BLaER1 (cell line): Measurements from ENCODE around the gene LYZL1.
"Not testable (repeated sequence)": the region's sequence is repeated elsewhere in the genome, so short reads cannot be mapped to it uniquely, and the experiment has no call there.

ENCODE experiments used
- H3K27ac ChIP-seq: shearing (Covaris generic); formaldehyde crosslinking; 2 replicates; pipeline ENCODE4 v1.8.1; 2022
- H3K27me3 ChIP-seq: shearing (Covaris generic); formaldehyde crosslinking; 2 replicates; pipeline ENCODE4 v1.8.1; 2022
- H3K36me3 ChIP-seq: shearing (Covaris generic); formaldehyde crosslinking; 2 replicates; pipeline ENCODE4 v1.8.1; 2022
- H3K4me1 ChIP-seq: shearing (Covaris generic); formaldehyde crosslinking; 2 replicates; pipeline ENCODE4 v1.8.1; 2022
- H3K4me2 ChIP-seq: shearing (Covaris generic); formaldehyde crosslinking; 2 replicates; pipeline ENCODE4 v1.8.1; 2022
- H3K4me3 ChIP-seq: shearing (Covaris generic); formaldehyde crosslinking; 2 replicates; pipeline ENCODE4 v1.8.1; 2022
- H3K9ac ChIP-seq: shearing (Covaris generic); formaldehyde crosslinking; 2 replicates; pipeline ENCODE4 v1.8.1; 2022
- H3K9me3 ChIP-seq: shearing (Covaris generic); formaldehyde crosslinking; 2 replicates; pipeline ENCODE4 v1.8.1; 2022
- H4K20me1 ChIP-seq: shearing (Covaris generic); formaldehyde crosslinking; 2 replicates; pipeline ENCODE4 v1.8.1; 2022
- Cebpa-rat ChIP-seq: shearing (Covaris generic); IDR thresholded peaks from 2 replicates; pipeline ENCODE4 v1.8.1; 2022

LYZL1 gene

DNA sequence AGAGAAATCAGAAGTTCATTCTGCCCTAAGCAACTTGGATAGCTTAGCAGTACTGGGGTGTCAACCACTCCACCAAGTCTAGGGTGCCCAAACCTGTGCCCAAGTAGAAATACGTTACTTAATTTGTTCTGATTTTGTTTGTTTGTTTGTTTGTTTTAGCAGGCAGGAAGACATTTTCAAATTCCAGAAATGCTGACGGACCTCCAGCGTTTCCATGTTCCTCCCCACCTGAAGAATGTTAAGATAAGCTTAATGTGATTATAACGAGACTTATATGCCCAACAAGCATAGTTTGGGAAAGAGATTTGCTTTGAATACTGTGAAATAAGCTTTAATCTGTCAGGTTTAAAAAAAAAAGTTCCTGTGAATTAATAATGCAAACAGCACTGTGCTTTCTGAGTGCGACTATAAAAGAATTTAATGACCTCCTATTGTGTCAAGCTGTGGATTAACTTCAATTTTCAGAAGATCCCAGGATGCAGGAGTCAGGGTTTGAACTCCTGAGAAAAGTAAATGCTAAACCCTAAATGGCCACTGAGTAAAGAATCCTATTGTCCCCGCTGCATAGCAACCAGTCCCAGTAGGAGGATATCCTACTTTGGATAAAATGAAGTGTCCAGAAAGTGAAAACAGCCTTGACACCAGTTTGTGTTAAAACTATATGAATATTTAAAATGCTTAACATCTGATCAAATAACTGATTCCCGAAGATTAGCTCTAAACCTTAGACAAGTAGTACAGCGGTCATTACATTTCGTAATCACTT lies 56.5 kb downstream of the LYZL1 start:
- Histone ChIP-seq H3K4me3 (no peak overlapping the region), H3K4me2 (no peak overlapping the region), H3K27me3 (no peaks in the 10 kb centered on the region), H4K20me1 (no peaks in the 10 kb centered on the region), H3K9me3 (peaks cover 24% of the 10 kb centered on the region), H3K9ac (no peak overlapping the region), H3K36me3 (no peaks in the 10 kb centered on the region), H3K27ac (no peak overlapping the region), H3K4me1 (peaks cover 11% of the 10 kb centered on the region)
- no peak for TF ChIP-seq Cebpa-rat

DNA sequence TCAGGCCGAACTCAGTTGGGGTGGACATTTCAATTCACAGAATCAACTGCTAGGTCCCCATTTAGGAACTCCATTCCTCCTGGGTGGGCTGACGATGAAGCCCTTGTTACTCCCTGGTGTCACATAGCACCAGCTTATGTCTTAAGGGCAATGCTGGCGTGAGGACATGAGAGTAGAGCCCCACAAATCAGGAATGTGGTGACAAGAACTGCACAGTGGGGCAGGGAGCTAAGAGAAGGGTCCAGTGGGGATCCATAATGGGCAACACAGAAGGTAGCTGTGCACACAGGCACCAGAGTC lies 57.0 kb downstream of the LYZL1 start:
- Histone ChIP-seq H4K20me1 (no peaks in the 10 kb centered on the region), H3K9ac (no peak overlapping the region), H3K27ac (no peak overlapping the region), H3K27me3 (no peaks in the 10 kb centered on the region), H3K36me3 (no peaks in the 10 kb centered on the region), H3K4me1 (peaks cover 11% of the 10 kb centered on the region), H3K4me2 (no peak overlapping the region), H3K4me3 (no peak overlapping the region), H3K9me3 (peaks cover 23% of the 10 kb centered on the region)
- TF ChIP-seq Cebpa-rat, result no peak

DNA sequence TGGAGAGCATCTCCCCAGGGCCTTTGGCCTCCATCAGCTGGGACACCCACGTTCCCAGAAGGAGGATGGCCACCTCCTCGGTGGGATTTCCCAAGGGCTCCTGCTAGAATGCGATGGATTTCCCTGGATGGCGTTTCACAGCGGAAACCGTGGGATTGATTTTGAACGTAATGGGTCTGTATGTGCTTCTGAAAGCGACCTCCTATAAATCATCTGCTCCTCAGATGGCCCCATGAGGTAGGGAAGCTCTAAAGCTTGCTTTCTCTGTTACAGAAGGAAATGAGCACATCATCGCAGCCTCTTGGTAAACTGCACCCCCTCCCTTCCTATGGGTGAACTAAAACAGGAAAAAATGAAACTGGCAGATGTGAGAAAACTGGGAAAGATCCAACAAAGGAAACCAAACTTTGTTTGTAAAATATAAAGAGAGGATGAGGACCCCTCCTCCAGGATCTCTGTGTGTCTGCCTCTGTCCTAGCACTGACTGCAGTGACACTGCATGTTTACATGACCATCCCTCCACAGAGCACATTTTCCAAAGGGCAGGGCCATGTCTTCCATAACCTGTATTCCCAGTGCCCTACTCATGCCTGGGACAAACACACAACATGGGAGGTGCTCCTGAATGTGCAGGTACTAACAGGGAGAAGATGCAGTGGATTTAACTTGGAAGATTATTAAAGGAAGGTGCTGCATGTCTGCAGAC lies 57.6 kb downstream of the LYZL1 start:
- Histone ChIP-seq H3K27ac (no peak overlapping the region), H3K4me2 (no peak overlapping the region), H3K4me1 (peaks cover 11% of the 10 kb centered on the region), H3K4me3 (no peak overlapping the region), H3K27me3 (no peaks in the 10 kb centered on the region), H3K36me3 (no peaks in the 10 kb centered on the region), H3K9ac (no peak overlapping the region), H3K9me3 (peaks cover 17% of the 10 kb centered on the region), H4K20me1 (no peaks in the 10 kb centered on the region)
- no peak for TF ChIP-seq Cebpa-rat

DNA sequence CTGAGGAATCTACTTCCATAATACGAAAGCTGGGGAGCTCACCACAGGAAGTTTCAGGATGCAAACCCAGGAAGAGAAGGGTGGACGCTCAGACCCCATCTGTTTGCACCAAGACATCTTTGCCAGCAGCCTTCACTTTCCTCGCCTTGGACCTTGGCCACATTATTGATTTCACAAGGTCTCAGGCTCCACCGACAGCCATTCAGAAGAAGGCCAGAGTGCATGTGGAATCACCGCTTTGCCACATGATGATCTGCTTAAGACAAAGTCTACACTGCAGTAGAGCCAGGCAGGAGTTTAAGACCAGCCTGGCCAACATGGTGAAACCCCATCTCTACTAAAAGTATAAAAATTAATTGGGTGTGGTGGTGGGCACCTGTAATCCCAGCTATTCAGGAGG lies 60.0 kb downstream of the LYZL1 start:
- no peak overlapping the region for H3K4me3 ChIP-seq
- TF ChIP-seq Cebpa-rat, result no peak
- H3K27ac ChIP-seq, result no peak overlapping the region
- no peaks in the 10 kb centered on the region for H3K27me3 ChIP-seq
- no peaks in the 10 kb centered on the region for H3K36me3 ChIP-seq
- no peak overlapping the region for H3K4me2 ChIP-seq
- H4K20me1 ChIP-seq, result no peaks in the 10 kb centered on the region
- no peak overlapping the region for H3K9ac ChIP-seq
- no peaks in the 10 kb centered on the region for H3K9me3 ChIP-seq
- H3K4me1 ChIP-seq, result peaks cover 5% of the 10 kb centered on the region

DNA sequence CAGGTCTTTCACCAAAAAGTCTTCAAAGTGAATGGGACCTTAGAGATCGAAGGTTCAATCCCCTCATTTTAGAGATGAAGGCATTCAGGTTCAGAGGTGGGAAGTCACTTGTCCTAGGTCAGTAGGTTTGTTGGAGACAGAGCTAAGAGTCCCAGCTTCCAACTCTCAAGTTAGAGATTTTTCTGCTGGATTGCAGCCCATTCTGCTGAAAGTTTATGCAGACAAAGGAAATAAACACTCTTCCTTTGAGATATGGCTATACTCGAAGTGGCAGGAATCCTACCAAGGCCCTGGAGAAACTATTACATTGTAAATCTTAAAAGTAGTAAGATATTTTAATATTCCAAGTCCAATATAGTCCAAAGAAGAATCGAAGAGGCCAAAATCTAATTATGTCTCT lies 64.4 kb downstream of the LYZL1 start:
- Histone ChIP-seq H3K9me3 (no peaks in the 10 kb centered on the region), H3K9ac (no peak overlapping the region), H3K4me3 (no peak overlapping the region), H3K27ac (no peak overlapping the region), H3K4me2 (no peak overlapping the region), H3K36me3 (no peaks in the 10 kb centered on the region), H4K20me1 (no peaks in the 10 kb centered on the region), H3K27me3 (no peaks in the 10 kb centered on the region), H3K4me1 (no peaks in the 10 kb centered on the region)
- TF ChIP-seq Cebpa-rat, result no peak

DNA sequence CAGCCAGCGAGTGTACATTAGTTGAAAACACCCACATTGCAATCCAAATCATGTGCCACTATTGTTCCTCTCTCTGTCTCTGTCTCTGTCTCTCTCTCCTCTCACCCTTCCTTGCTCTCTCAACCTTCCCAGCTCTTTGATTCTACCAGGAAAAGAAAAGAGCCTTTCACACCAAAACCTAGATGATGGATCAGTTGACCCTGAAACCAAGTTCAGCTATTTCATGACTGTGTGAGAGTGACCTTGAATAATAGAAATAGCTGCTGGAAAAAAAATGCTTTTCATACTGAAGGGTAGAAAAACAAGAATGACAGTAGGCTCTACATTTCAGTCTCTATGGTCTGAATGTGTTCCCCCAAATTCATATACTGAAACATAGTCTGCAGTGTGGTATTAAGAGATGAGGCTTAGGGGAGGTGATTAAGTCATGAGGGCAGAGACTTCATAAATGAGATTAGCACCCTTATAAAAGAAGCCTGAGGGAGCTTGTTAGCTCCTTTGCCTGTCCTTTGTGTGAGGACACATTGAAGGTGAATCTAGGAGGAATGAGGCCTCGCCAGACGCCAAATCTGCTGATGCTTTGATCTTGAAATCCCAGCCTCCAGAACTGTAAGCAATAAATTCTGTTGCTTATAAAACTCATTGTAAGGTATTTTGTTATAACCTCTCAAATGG lies 65.2 kb downstream of the LYZL1 start:
- Histone ChIP-seq H3K9ac (no peak overlapping the region), H3K4me3 (no peak overlapping the region), H4K20me1 (no peaks in the 10 kb centered on the region), H3K36me3 (no peaks in the 10 kb centered on the region), H3K27ac (no peak overlapping the region), H3K4me2 (no peak overlapping the region), H3K27me3 (no peaks in the 10 kb centered on the region), H3K9me3 (no peaks in the 10 kb centered on the region), H3K4me1 (no peaks in the 10 kb centered on the region)
- no peak for TF ChIP-seq Cebpa-rat

DNA sequence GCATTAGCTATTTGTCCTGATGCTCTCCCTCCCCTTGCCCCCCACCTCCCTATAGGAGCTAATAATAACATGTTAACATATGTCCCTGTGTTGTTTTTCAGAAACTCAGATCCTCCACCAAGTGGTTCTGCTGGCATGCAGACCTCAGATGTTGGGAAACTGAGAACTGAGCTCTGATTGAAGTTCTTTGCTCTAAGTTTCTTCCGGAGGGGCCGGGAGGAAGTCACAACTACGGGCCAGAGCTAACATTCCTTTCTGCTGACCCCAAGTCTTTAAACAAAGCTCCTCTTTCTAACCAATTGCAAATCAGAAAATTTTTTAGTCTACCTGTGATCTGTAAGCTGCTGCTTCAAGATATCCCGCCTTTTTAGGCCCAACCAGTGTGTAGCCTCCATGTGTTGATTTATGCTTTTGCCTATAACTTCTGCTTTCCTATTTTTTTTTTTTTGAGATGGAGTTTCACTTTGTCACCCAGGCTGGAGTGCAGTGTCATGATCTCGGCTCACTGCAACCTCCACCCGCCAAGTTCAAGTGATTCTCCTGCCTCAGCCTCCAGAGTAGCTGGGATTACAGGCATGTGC lies 66.6 kb downstream of the LYZL1 start:
- Histone ChIP-seq H3K9ac (no peak overlapping the region), H4K20me1 (no peaks in the 10 kb centered on the region), H3K9me3 (no peaks in the 10 kb centered on the region), H3K4me3 (no peak overlapping the region), H3K4me1 (peaks cover 6% of the 10 kb centered on the region; the same call in 1 of the 2 replicates), H3K27me3 (no peaks in the 10 kb centered on the region), H3K36me3 (no peaks in the 10 kb centered on the region), H3K27ac (no peak overlapping the region), H3K4me2 (no peak overlapping the region)
- TF ChIP-seq Cebpa-rat, result no peak

DNA sequence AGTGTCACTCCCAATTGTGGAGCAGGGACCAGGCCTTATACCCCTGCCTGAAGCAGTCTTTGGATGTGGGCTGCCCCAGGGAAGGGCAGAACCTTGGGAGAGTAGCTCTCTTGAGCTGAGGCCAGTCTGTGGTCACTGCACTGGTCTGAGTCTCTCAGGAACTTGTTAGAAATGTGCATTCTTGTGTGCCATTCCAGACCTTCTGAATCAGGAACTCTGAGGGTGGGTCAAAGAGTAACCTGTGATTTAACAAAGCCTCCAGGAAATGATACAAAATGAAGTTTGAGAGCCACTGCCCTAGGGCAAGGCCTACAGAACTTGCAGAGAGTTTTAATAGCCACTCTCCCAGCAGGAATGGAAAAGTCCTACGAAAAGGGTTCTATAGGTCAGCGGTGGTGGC lies 68.1 kb downstream of the LYZL1 start:
- H3K9ac ChIP-seq, result no peak overlapping the region
- H3K4me1 ChIP-seq, result peaks cover 8% of the 10 kb centered on the region; the same call in 1 of the 2 replicates
- H3K36me3 ChIP-seq, result no peaks in the 10 kb centered on the region
- H3K27me3 ChIP-seq, result no peaks in the 10 kb centered on the region
- no peak for TF ChIP-seq Cebpa-rat
- no peak overlapping the region for H3K4me2 ChIP-seq
- no peaks in the 10 kb centered on the region for H3K9me3 ChIP-seq
- H3K4me3 ChIP-seq, result no peak overlapping the region
- no peak overlapping the region for H3K27ac ChIP-seq
- no peaks in the 10 kb centered on the region for H4K20me1 ChIP-seq

DNA sequence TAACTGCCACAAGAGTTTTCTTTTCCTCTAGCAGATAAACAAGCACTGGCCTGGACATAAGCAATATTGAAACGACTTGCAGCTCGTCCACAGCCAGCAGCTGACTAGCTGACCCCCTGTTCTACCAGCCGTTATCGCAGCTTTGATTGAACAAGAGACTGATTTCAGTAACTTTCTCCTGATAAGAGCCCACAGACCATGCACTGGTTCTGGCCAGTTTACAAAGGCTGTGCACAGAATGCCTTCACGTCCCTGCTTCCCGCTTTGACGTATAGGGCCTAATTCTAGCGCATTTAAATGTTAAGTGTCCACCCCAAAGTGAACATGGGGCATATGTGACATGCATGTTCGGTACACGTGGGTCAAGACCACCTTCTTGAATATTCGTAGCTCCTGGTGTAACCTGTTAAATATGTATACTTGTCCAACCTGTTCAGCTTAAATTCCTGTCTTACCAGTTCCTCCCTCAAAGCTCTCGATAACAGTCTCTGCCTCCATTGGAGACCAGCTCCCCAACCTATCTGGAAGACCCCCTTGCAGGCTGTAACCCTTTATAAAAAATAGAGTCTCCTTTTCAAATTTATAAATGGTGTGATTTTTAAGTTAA lies 69.2 kb downstream of the LYZL1 start:
- no peak overlapping the region for H3K4me3 ChIP-seq
- TF ChIP-seq Cebpa-rat, result no peak
- no peaks in the 10 kb centered on the region for H3K9me3 ChIP-seq
- H3K27ac ChIP-seq, result no peak overlapping the region
- no peaks in the 10 kb centered on the region for H3K27me3 ChIP-seq
- no peak overlapping the region for H3K9ac ChIP-seq
- H3K4me1 ChIP-seq, result peaks cover 8% of the 10 kb centered on the region; the same call in 1 of the 2 replicates
- H3K36me3 ChIP-seq, result no peaks in the 10 kb centered on the region
- H3K4me2 ChIP-seq, result no peak overlapping the region
- H4K20me1 ChIP-seq, result no peaks in the 10 kb centered on the region

DNA sequence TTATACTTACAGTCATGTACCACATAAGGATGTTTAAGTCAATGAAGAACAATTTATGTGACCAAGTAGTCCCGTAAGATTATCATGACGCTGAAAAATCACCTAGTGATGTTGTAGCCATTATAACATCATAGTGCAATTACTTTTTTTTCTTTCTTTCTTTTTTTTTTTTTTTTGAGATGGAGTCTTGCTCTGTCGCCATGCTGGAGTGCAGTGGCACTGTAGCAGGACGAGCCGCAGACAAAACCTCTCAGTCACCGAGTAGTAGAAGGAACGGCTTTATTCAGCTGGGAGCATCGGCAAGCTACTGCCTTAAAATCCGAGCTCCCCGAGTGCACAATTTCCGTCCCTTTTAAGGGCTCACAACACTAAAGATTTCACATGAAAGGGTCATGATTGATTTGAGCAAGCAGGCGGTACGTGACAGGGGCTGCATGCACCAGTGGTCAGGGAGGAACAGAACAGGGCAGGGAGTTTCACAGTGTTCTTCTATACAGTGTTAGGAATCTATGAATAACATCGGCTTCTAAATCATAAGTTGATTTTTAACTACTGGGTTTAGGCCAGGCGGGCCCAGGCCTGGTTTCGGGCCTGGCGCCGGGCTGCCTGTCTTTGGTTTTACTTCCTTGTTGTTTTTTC lies 71.5 kb downstream of the LYZL1 start:
- H3K27me3 ChIP-seq, H3K9me3 ChIP-seq, H3K36me3 ChIP-seq, H3K27ac ChIP-seq, H3K4me2 ChIP-seq, H3K4me3 ChIP-seq, H4K20me1 ChIP-seq, H3K9ac ChIP-seq, H3K4me1 ChIP-seq: not testable (repeated sequence)
